CD14-positive monocyte (primary cell): ENCODE data around the gene AANAT. TPM values are rescaled to one million over a fixed set of nuclear protein-coding genes. Genes with fewer than 3 reads are reported as not detected.

Experiments
- DNase-seq, 3 donors: peaks; one replicate each; pipeline ENCODE4 v3.0.0-alpha.2; 2011 to 2022
- H2AFZ ChIP-seq: 2 replicates; pipeline ENCODE4 v1.6.0; 2012; ENCODE audit warnings: mild to moderate bottlenecking, low read depth, low read length, inconsistent platforms; ENCODE audit not compliant: insufficient read depth, poor library complexity, severe bottlenecking
- H3K27ac ChIP-seq, 2 donors: 1 replicate in 1 of 2; 2 replicates in 1 of 2; pipeline ENCODE4 v1.5.1; 2012 to 2013; ENCODE audit warnings: low read length in 2 of 2, control low read depth in 1 of 2, inconsistent platforms in 1 of 2, low read depth in 1 of 2, mild to moderate bottlenecking in 1 of 2
- H3K27me3 ChIP-seq, 2 donors: one replicate each; pipeline versions ENCODE4 v1.6.0 to v1.6.1; 2011 to 2013; ENCODE audit warnings: low read length in 2 of 2; ENCODE audit not compliant: control insufficient read depth in 2 of 2, insufficient read depth in 2 of 2
- H3K36me3 ChIP-seq, 2 donors: replicated peaks in 1 of 2; 1 replicate in 1 of 2; 2 replicates in 1 of 2; pipeline versions ENCODE4 v1.5.1 to v1.6.1; 2012 to 2013; ENCODE audit warnings: low read length in 2 of 2, control low read depth in 1 of 2, inconsistent platforms in 1 of 2, mild to moderate bottlenecking in 1 of 2; ENCODE audit not compliant: insufficient read depth in 2 of 2, control insufficient read depth in 1 of 2
- H3K4me1 ChIP-seq, 2 donors: 1 replicate in 1 of 2; 2 replicates in 1 of 2; pipeline versions ENCODE4 v1.5.1 to v1.6.1; 2012 to 2013; ENCODE audit warnings: low read length in 2 of 2, control low read depth in 1 of 2, inconsistent platforms in 1 of 2, mild to moderate bottlenecking in 1 of 2, moderate library complexity in 1 of 2; ENCODE audit not compliant: insufficient read depth in 2 of 2, control insufficient read depth in 1 of 2
- H3K4me2 ChIP-seq: replicated peaks from 2 replicates; pipeline ENCODE3; 2012; ENCODE audit warnings: low read length, moderate library complexity, mild to moderate bottlenecking; ENCODE audit not compliant: poor library complexity, severe bottlenecking; ENCODE audit errors: extremely low read depth
- H3K4me3 ChIP-seq, 3 experiments: fragments of 200-600 bp in 1 of 3; sonication (generic) in 1 of 3; replicated peaks in 1 of 3; 1 replicate in 2 of 3; 2 replicates in 1 of 3; pipeline ENCODE4 v1.5.1; 2011 to 2013; ENCODE audit warnings: low read length in 3 of 3, mild to moderate bottlenecking in 3 of 3, control low read depth in 2 of 3, low read depth in 2 of 3, inconsistent platforms in 1 of 3, moderate library complexity in 1 of 3
- H3K79me2 ChIP-seq: 2 replicates; pipeline ENCODE4 v1.6.0; 2012; ENCODE audit warnings: mild to moderate bottlenecking, control low read depth, inconsistent platforms, low read length, moderate library complexity; ENCODE audit not compliant: insufficient read depth
- H3K9ac ChIP-seq: 2 replicates; pipeline ENCODE4 v1.6.0; 2017; ENCODE audit warnings: low read length, mild to moderate bottlenecking; ENCODE audit not compliant: insufficient read depth, poor library complexity, severe bottlenecking
- H3K9me3 ChIP-seq, 2 donors: replicated peaks in 1 of 2; 1 replicate in 1 of 2; 2 replicates in 1 of 2; pipeline versions ENCODE4 v1.5.1 to v1.6.1; 2012 to 2013; ENCODE audit warnings: low read length in 2 of 2, control low read depth in 1 of 2; ENCODE audit not compliant: control insufficient read depth in 1 of 2, insufficient read depth in 1 of 2
- H4K20me1 ChIP-seq: 2 replicates; pipeline ENCODE4 v1.6.0; 2012; ENCODE audit warnings: mild to moderate bottlenecking, low read length, control low read depth, moderate library complexity; ENCODE audit not compliant: insufficient read depth
- H3K27ac Mint-ChIP-seq, 7 donors: one replicate each; pipeline ENCODE4 v1.8.0; 2020; ENCODE audit warnings: mild to moderate bottlenecking in 7 of 7, mixed read lengths in 7 of 7, moderate library complexity in 6 of 7, inconsistent platforms in 2 of 7
- H3K27me3 Mint-ChIP-seq, 3 donors: one replicate each; pipeline ENCODE4 v1.8.0; 2021 to 2022; ENCODE audit warnings: low read depth in 3 of 3, mild to moderate bottlenecking in 3 of 3, mixed read lengths in 3 of 3, moderate library complexity in 3 of 3, inconsistent platforms in 1 of 3
- H3K36me3 Mint-ChIP-seq, 2 donors: one replicate each; pipeline ENCODE4 v1.8.0; 2020; ENCODE audit warnings: mixed read lengths in 2 of 2, inconsistent platforms in 1 of 2, mild to moderate bottlenecking in 1 of 2
- H3K4me1 Mint-ChIP-seq: one replicate; pipeline ENCODE4 v1.8.0; 2020; ENCODE audit warnings: mild to moderate bottlenecking, mixed read lengths
- H3K4me3 Mint-ChIP-seq, 2 donors: one replicate each; pipeline ENCODE4 v1.8.0; 2020; ENCODE audit warnings: mild to moderate bottlenecking in 2 of 2, mixed read lengths in 2 of 2, moderate library complexity in 1 of 2
- H3K9me3 Mint-ChIP-seq, 7 donors: one replicate each; pipeline ENCODE4 v1.8.0; 2020 to 2022; ENCODE audit warnings: mixed read lengths in 7 of 7, mild to moderate bottlenecking in 6 of 7, moderate library complexity in 6 of 7, inconsistent platforms in 2 of 7
- WGBS: methylation state at CpG from one replicate; pipeline ENCODE4 v1.1.5; 2013; ENCODE audit warnings: missing lambda C conversion rate; ENCODE audit not compliant: insufficient coverage; 5-methylcytosine and 5-hydroxymethylcytosine counted together
- intact Hi-C, 2 donors: fragments of 100-400 bp; cut with micrococcal nuclease; formaldehyde crosslinking; loops; one replicate each; pipeline versions ENCODE4 v1.15.0 to v1.15.1; 2023
- polyA plus RNA-seq, 3 donors: library from polyadenylated mRNA; depleted of rRNA in 1 of 3; unstranded in 2 of 3; stranded (reverse) in 1 of 3; fragments of 300-500 nt in 2 of 3; fragments of >200 nt in 1 of 3; fragmentation: Illumina TruSeq in 2 of 3; gene quantifications; 1 replicate in 2 of 3; 2 replicates in 1 of 3; pipeline ENCODE4 v1.2.3, GENCODE V29; 2012 to 2021
- TF ChIP-seq, protein P1 (sequence below): fragments of 200-600 bp; IDR thresholded peaks from one replicate; pipeline ENCODE4 v1.8.0; 2022; ENCODE audit warnings: antibody characterized with exemption, mild to moderate bottlenecking

AANAT gene
- polyA plus RNA-seq, 3 donors, result not detected

DNA sequence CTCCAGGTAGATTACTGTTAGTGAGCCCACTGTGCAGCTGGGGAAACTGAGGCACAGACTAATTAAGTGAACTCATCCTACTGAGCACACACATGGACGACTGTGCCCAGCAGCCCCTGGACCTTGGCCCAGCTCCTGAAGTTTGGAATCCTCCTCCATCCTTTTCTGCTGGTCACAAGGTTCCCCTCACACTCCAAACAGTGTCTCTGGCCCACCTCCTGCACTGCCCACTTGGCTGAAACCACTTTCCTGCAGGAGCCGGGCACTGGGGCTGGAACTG is 30.2 kb downstream of the AANAT start:
- H3K36me3 Mint-ChIP-seq, result peaks cover 40 to 49% of the 10 kb centered on the region in 2 donors
- Histone ChIP-seq H4K20me1 (no peaks in the 10 kb centered on the region), H3K9me3 (no peaks in the 10 kb centered on the region), H3K4me1 (peaks cover 83 to 90% of the 10 kb centered on the region in 2 donors), H3K4me3 (no peak overlapping the region), H2AFZ (no peak overlapping the region), H3K27me3 (no peaks in the 10 kb centered on the region), H3K9ac (no peak overlapping the region), H3K79me2 (peaks cover 74% of the 10 kb centered on the region), H3K4me2 (no peak overlapping the region), H3K36me3 (peaks cover 17 to 29% of the 10 kb centered on the region in 2 donors), H3K27ac (peak overlapping the region in 1 of 2 donors; percentile 38)
- WGBS, result 94% methylated on average over 2 of the region's 2 CpGs
- no peak for DNase-seq
- H3K9me3 Mint-ChIP-seq, result no peaks in the 10 kb centered on the region
- TF ChIP-seq, protein P1, sequence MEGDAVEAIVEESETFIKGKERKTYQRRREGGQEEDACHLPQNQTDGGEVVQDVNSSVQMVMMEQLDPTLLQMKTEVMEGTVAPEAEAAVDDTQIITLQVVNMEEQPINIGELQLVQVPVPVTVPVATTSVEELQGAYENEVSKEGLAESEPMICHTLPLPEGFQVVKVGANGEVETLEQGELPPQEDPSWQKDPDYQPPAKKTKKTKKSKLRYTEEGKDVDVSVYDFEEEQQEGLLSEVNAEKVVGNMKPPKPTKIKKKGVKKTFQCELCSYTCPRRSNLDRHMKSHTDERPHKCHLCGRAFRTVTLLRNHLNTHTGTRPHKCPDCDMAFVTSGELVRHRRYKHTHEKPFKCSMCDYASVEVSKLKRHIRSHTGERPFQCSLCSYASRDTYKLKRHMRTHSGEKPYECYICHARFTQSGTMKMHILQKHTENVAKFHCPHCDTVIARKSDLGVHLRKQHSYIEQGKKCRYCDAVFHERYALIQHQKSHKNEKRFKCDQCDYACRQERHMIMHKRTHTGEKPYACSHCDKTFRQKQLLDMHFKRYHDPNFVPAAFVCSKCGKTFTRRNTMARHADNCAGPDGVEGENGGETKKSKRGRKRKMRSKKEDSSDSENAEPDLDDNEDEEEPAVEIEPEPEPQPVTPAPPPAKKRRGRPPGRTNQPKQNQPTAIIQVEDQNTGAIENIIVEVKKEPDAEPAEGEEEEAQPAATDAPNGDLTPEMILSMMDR, result no peak
- intact Hi-C loops, result no loop called here
- H3K4me3 Mint-ChIP-seq, result no peak overlapping the region
- H3K27me3 Mint-ChIP-seq, result peaks cover 0 to 2% (median 0%) of the 10 kb centered on the region in 3 donors
- peak overlapping the region in 3 of 7 donors; percentile 74 to 95 (median 94) for H3K27ac Mint-ChIP-seq
- H3K4me1 Mint-ChIP-seq, result peaks cover 85% of the 10 kb centered on the region

DNA sequence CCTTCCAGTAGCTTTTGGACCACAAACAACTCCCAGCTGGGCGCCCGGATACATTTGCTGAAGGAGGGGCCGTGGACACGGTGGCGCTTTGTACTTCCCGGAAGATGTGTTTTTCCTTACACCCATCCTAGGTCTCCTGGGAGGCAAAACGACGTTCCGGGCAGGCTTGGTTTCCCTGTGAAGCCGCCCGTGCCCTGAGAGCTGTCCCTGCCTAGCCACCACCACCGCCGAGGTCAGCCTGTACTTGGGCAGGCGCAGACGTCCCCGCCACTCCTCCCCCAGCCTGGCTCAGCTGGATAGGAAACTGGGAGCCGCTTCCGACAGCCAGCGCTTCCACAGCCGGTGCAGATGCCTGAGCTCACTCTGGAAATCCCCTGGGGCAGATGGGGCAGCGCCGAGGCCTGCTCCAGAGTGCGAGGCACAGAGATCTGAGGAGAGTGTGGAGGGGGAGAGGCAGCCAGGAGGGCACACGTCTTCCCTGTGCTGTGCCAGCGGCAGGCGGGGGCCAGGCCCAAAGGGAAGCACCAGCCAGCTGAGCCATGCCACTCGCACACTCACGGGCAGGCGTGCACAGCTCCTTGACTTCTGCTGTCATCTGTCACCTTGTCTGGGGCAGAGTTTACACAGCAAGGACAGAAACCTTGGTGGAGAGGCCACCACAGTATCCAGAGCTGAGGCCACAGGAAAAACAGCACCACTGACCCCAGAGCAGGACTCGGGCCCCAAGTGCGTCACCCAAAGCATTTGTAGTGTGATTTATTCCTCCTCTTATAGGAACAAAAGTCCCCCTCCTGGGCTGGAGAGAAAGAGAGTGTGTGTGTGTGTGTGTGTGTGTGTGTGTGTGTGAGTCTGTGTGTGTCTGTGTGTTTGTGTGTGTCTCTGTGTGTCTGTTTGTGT is 30.8 kb downstream of the AANAT start:
- TF ChIP-seq, protein P1, result no peak
- Histone ChIP-seq H3K4me2 (peak overlapping the region; percentile 100), H3K27me3 (no peaks in the 10 kb centered on the region), H2AFZ (no peak overlapping the region), H3K9me3 (no peaks in the 10 kb centered on the region), H3K27ac (peak overlapping the region; percentile 12 to 97), H3K4me1 (peaks cover 84 to 92% of the 10 kb centered on the region in 2 donors), H4K20me1 (no peaks in the 10 kb centered on the region), H3K36me3 (peaks cover 17 to 29% of the 10 kb centered on the region in 2 donors), H3K79me2 (peaks cover 73% of the 10 kb centered on the region), H3K4me3 (peak overlapping the region in 1 of 3 experiments; percentile 97), H3K9ac (no peak overlapping the region)
- Mint-ChIP-seq H3K4me3 (peak overlapping the region; percentile 87 to 95), H3K4me1 (peaks cover 87% of the 10 kb centered on the region), H3K36me3 (peaks cover 40 to 49% of the 10 kb centered on the region in 2 donors), H3K9me3 (no peaks in the 10 kb centered on the region), H3K27me3 (peaks cover 0 to 2% (median 0%) of the 10 kb centered on the region in 3 donors), H3K27ac (peak overlapping the region; percentile 40 to 95 (median 87))
- DNase-seq, result peak in 1 of 3 donors; percentile 43
- WGBS, result 86% methylated on average over 29 of the region's 31 CpGs
- intact Hi-C loops, result no loop called here
